ENCODE measurements around the gene LPP. TPM values are rescaled to one million over a fixed set of nuclear protein-coding genes. Genes with fewer than 3 reads are reported as not detected.

Gene LPP
- polyA plus RNA-seq, 1 experiment, result 60.0 TPM

DNA sequence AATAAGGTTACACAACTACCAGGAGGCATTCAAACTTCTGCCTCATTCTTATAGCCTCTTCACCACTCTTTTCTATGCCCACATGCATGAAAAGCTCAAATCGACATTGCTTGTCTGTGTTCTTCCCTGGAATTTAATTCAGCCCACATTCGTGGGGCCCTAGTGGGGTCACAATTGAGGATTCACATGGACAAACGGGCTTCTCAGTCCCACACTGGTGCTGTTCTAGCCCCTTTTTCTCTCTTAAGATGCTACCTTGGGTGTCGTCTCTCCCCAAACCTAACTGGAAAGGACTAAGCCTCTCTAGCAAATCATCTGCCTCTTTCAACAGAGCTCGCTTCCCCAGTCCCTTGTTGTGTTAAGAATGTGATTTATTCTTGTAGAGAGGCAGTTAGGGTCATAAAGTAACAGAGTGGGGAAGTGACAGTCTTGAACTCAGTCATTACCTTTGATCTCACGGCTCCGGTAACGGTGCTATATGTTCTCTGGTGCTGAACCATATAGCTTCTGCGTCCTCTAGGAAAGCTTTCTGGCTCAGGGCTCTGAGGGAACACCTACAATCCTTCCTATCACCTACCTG, 4.9 kb downstream of the LPP start:
- TF ChIP-seq, protein P1, sequence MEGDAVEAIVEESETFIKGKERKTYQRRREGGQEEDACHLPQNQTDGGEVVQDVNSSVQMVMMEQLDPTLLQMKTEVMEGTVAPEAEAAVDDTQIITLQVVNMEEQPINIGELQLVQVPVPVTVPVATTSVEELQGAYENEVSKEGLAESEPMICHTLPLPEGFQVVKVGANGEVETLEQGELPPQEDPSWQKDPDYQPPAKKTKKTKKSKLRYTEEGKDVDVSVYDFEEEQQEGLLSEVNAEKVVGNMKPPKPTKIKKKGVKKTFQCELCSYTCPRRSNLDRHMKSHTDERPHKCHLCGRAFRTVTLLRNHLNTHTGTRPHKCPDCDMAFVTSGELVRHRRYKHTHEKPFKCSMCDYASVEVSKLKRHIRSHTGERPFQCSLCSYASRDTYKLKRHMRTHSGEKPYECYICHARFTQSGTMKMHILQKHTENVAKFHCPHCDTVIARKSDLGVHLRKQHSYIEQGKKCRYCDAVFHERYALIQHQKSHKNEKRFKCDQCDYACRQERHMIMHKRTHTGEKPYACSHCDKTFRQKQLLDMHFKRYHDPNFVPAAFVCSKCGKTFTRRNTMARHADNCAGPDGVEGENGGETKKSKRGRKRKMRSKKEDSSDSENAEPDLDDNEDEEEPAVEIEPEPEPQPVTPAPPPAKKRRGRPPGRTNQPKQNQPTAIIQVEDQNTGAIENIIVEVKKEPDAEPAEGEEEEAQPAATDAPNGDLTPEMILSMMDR (IDR thresholded peaks at IDR 0.05; ENCODE audit: insufficient read depth, low read depth, low read length), result no peak
- no peaks in the 10 kb centered on the region for H3K36me3 ChIP-seq (ENCODE audit: control insufficient read depth, insufficient read depth, low read length)
- POLR2A ChIA-PET, result no interaction called here

DNA sequence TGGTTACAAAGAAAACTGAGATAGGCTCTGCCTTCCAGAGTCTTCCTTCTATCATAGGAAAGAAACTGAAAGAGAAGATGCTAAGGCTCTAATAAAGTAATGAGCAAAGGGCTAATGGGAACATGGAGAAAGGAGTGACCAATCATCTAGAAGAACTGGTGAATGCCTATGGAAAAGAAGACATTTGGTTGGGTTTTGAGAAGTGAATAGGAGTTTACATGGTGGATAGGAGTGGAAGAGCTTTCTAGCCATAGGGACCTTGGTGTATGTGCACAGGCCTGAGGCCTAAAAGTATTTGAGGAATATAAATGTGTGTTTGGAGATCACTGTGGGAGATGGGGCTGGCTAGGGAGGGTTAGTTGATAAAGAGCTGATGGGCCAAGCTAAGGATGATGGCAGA, 6.8 kb downstream of the LPP start:
- ChIA-PET CTCF (interaction anchor here (1.1 kb wide), 1 partner anchor 413 kb away, joined by 5 read pairs; no protein-coding TSS in a partner anchor), POLR2A (no interaction called here)
- Histone ChIP-seq H3K4me3 (ENCODE audit: low read depth, low read length) (no peak overlapping the region), H3K27me3 (ENCODE audit: control insufficient read depth, insufficient read depth, low read length) (no peaks in the 10 kb centered on the region), H3K36me3 (ENCODE audit: control insufficient read depth, insufficient read depth, low read length) (no peaks in the 10 kb centered on the region)
- no peak for DNase-seq (ENCODE audit: low read depth)
- TF ChIP-seq, protein P1 (IDR thresholded peaks at IDR 0.05; ENCODE audit: insufficient read depth, low read depth, low read length), result no peak

More for the DNA sequence above, 4.9 kb downstream of the LPP start:
- DNase-seq (ENCODE audit: low read depth), result no peak
- CTCF ChIA-PET, result interaction anchor here (1.1 to 1.4 kb wide), 4 partner anchors 8 to 419 kb away, joined by 3 to 4 read pairs (median 3); no protein-coding TSS in a partner anchor
- no peaks in the 10 kb centered on the region for H3K27me3 ChIP-seq (ENCODE audit: control insufficient read depth, insufficient read depth, low read length)
- no peak overlapping the region for H3K4me3 ChIP-seq (ENCODE audit: low read depth, low read length)

GRCh38 chr3:188164248-188164687, 10.3 kb downstream of the LPP start:
- Histone ChIP-seq H3K36me3 (ENCODE audit: control insufficient read depth, insufficient read depth, low read length) (no peaks in the 10 kb centered on the region), H3K4me3 (ENCODE audit: low read depth, low read length) (no peak overlapping the region), H3K27me3 (ENCODE audit: control insufficient read depth, insufficient read depth, low read length) (no peaks in the 10 kb centered on the region)
- ChIA-PET CTCF (interaction anchor here (0.6 to 0.7 kb wide), 2 partner anchors 12 to 102 kb away, joined by 3 to 4 read pairs; no protein-coding TSS in a partner anchor), POLR2A (no interaction called here)
- TF ChIP-seq, protein P1 (IDR thresholded peaks at IDR 0.05; ENCODE audit: insufficient read depth, low read depth, low read length), result no peak
- no peak for DNase-seq (ENCODE audit: low read depth)

- Histone ChIP-seq H3K27me3 (ENCODE audit: control insufficient read depth, insufficient read depth, low read length) (no peaks in the 10 kb centered on the region), H3K4me3 (ENCODE audit: low read depth, low read length) (no peak overlapping the region), H3K36me3 (ENCODE audit: control insufficient read depth, insufficient read depth, low read length) (no peaks in the 10 kb centered on the region)
- DNase-seq (ENCODE audit: low read depth), result no peak
- POLR2A ChIA-PET, result interaction anchor here (0.6 kb wide), 1 partner anchor 420 kb away, joined by 3 read pairs; no protein-coding TSS in a partner anchor
- CTCF ChIA-PET, result no interaction called here
- TF ChIP-seq, protein P1 (IDR thresholded peaks at IDR 0.05; ENCODE audit: insufficient read depth, low read depth, low read length), result no peak
Measured at GRCh38 chr3:188165596-188165995, 11.6 kb downstream of the LPP start.

DNA sequence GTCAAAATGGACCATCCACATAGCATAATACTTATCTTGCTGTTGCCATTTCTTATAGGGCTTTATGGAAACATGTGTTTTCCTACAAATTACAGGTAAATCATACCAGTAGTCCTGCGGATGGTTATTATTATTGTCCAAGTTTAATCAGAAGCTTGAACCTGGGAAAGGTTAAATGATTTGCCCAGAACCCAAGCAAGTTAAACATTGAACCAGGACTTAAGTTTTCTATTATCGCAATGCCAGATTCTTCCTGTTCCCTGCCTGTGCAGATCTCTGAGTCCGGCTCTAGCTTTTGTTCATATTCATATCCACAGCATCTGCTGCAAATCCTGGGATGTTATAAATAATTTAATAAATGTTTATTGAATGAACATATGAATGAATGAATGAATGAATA, 12.5 kb downstream of the LPP start:
- Histone ChIP-seq H3K27me3 (ENCODE audit: control insufficient read depth, insufficient read depth, low read length) (no peaks in the 10 kb centered on the region), H3K36me3 (ENCODE audit: control insufficient read depth, insufficient read depth, low read length) (no peaks in the 10 kb centered on the region), H3K4me3 (ENCODE audit: low read depth, low read length) (no peak overlapping the region)
- ChIA-PET CTCF (interaction anchor here (1.0 to 1.8 kb wide), 2 partner anchors 419 to 426 kb away, joined by 4 read pairs; no protein-coding TSS in a partner anchor), POLR2A (no interaction called here)
- no peak for DNase-seq (ENCODE audit: low read depth)
- TF ChIP-seq, protein P1 (IDR thresholded peaks at IDR 0.05; ENCODE audit: insufficient read depth, low read depth, low read length), result no peak
